NCI-H526 treated with DMSO at 0.1 percent for 48 hours (cell line): ENCODE data around the gene PRMT3.
"Not testable (repeated sequence)": the region's sequence is repeated elsewhere in the genome, so short reads cannot be mapped to it uniquely, and the experiment has no call there.

Experiments
- DNase-seq: peaks from one replicate; lab custom pipeline; 2025; lab: John Stamatoyannopoulos, UW

PRMT3 gene

GRCh38 chr11:20457934-20458680 lies 70.6 kb downstream of the PRMT3 start:
- DNase-seq, result no peak

GRCh38 chr11:20458905-20459632 lies 71.6 kb downstream of the PRMT3 start:
- DNase-seq, result no peak

GRCh38 chr11:20459865-20460264 lies 72.3 kb downstream of the PRMT3 start:
- no peak for DNase-seq

- DNase-seq, result no peak
Measured at GRCh38 chr11:20464518-20464917, 77.0 kb downstream of the PRMT3 start.

- no peak for DNase-seq
Measured at GRCh38 chr11:20467487-20468185, 80.1 kb downstream of the PRMT3 start.

GRCh38 chr11:20470348-20470747 lies 82.8 kb downstream of the PRMT3 start:
- no peak for DNase-seq

GRCh38 chr11:20471929-20472328 lies 84.4 kb downstream of the PRMT3 start:
- DNase-seq, result not testable (repeated sequence)

- peak; percentile 27 for DNase-seq
Measured at GRCh38 chr11:20474176-20474881, 86.8 kb downstream of the PRMT3 start.

- DNase-seq, result no peak
Measured at GRCh38 chr11:20474882-20475517, 87.5 kb downstream of the PRMT3 start.

- DNase-seq, result no peak
Measured at GRCh38 chr11:20477418-20478090, 90.0 kb downstream of the PRMT3 start.

GRCh38 chr11:20479513-20479912 lies 92.0 kb downstream of the PRMT3 start:
- no peak for DNase-seq

- DNase-seq, result no peak
Measured at GRCh38 chr11:20483931-20484330, 96.4 kb downstream of the PRMT3 start.

GRCh38 chr11:20484416-20484815 lies 96.9 kb downstream of the PRMT3 start:
- DNase-seq, result not testable (repeated sequence)

- DNase-seq, result peak; percentile 93
Measured at GRCh38 chr11:20488352-20488751, 100.8 kb downstream of the PRMT3 start.

- no peak for DNase-seq
Measured at GRCh38 chr11:20489948-20490347, 102.4 kb downstream of the PRMT3 start.

- DNase-seq, result no peak
Measured at GRCh38 chr11:20493340-20493739, 105.8 kb downstream of the PRMT3 start.

- no peak for DNase-seq
Measured at GRCh38 chr11:20497124-20497792, 109.7 kb downstream of the PRMT3 start.

- no peak for DNase-seq
Measured at GRCh38 chr11:20501252-20501651, 113.7 kb downstream of the PRMT3 start.

- no peak for DNase-seq
Measured at GRCh38 chr11:20501971-20502370, 114.5 kb downstream of the PRMT3 start.

- DNase-seq, result no peak
Measured at GRCh38 chr11:20511982-20512381, 124.5 kb downstream of the PRMT3 start.

- DNase-seq, result no peak
Measured at GRCh38 chr11:20512869-20513268, 125.4 kb downstream of the PRMT3 start.
